ENCODE measurements around the gene NEIL1. TPM values are rescaled to one million over a fixed set of nuclear protein-coding genes. Genes with fewer than 3 reads are reported as not detected.

Gene NEIL1
- total RNA-seq, 1 experiment from 2014 or later, result 9.5 TPM

GRCh38 chr15:75367006-75367405 is 20.2 kb downstream of the NEIL1 start:
- Mint-ChIP-seq H3K36me3 (ENCODE audit: insufficient read depth, unreplicated experiment) (peaks cover 67% of the 10 kb centered on the region), H3K9me3 (ENCODE audit: unreplicated experiment) (no peaks in the 10 kb centered on the region), H3K27me3 (ENCODE audit: insufficient read depth, unreplicated experiment) (no peaks in the 10 kb centered on the region), H3K27ac (ENCODE audit: low read depth, unreplicated experiment) (peak overlapping the region; percentile 96), H3K4me1 (ENCODE audit: insufficient read depth, unreplicated experiment) (peaks cover 8% of the 10 kb centered on the region), H3K4me3 (ENCODE audit: unreplicated experiment) (no peak overlapping the region)
- ChIA-PET CTCF (interaction anchor here (0.6 to 2.3 kb wide), 18 partner anchors 11 to 998 kb away, joined by 3 to 23 read pairs (median 3); no protein-coding TSS in a partner anchor), POLR2A (interaction anchor here (0.9 to 7.5 kb wide), 10 partner anchors 8 to 294 kb away, joined by 3 to 245 read pairs (median 15); partner anchors contain the start of genes COMMD4, IMP3, NEIL1 and SIN3A)
- BruUV-seq (replicated peaks), result TSS peak; percentile 25
- no peak for TF ChIP-seq CTCF (IDR thresholded peaks at IDR 0.05; ENCODE audit: unreplicated experiment)
- intact Hi-C loops (cut with micrococcal nuclease), result loop anchor here (1.0 to 5.0 kb wide), 5 partner anchors 140 to 318 kb away; partner anchors contain the start of gene PTPN9
- no peak for DNase-seq (ENCODE audit: unreplicated experiment)

- H3K4me3 Mint-ChIP-seq (ENCODE audit: unreplicated experiment), result peak overlapping the region; percentile 91
- no peak for TF ChIP-seq CTCF (IDR thresholded peaks at IDR 0.05; ENCODE audit: unreplicated experiment)
- BruUV-seq (replicated peaks), result no TSS peak
- intact Hi-C loops (cut with micrococcal nuclease), result loop anchor here (1.0 to 5.0 kb wide), 5 partner anchors 140 to 317 kb away; partner anchors contain the start of gene PTPN9
- H3K27ac Mint-ChIP-seq (ENCODE audit: low read depth, unreplicated experiment), result peak overlapping the region; percentile 96
- H3K9me3 Mint-ChIP-seq (ENCODE audit: unreplicated experiment), result no peaks in the 10 kb centered on the region
- no peaks in the 10 kb centered on the region for H3K27me3 Mint-ChIP-seq (ENCODE audit: insufficient read depth, unreplicated experiment)
- H3K4me1 Mint-ChIP-seq (ENCODE audit: insufficient read depth, unreplicated experiment), result peaks cover 8% of the 10 kb centered on the region
- POLR2A ChIA-PET, result interaction anchor here (0.5 to 7.5 kb wide), 29 partner anchors 8 to 752 kb away, joined by 3 to 245 read pairs (median 6); partner anchors contain the start of genes CLK3, COMMD4, IMP3 and NEIL1
- peaks cover 71% of the 10 kb centered on the region for H3K36me3 Mint-ChIP-seq (ENCODE audit: insufficient read depth, unreplicated experiment)
- DNase-seq (ENCODE audit: unreplicated experiment), result no peak
- CTCF ChIA-PET, result interaction anchor here (0.6 to 2.3 kb wide), 30 partner anchors 9 to 998 kb away, joined by 3 to 23 read pairs (median 4); partner anchors contain the start of genes IMP3 and SNX33
Observed at GRCh38 chr15:75367406-75367912, 20.6 kb downstream of the NEIL1 start.

- H3K27ac Mint-ChIP-seq (ENCODE audit: low read depth, unreplicated experiment), result peak within 1 kb of the TSS; percentile 96
- ChIA-PET POLR2A (interaction anchor here (0.5 to 7.5 kb wide), 45 partner anchors 9 to 1667 kb away, joined by 3 to 245 read pairs (median 4); partner anchors contain the start of genes C15orf39, CLK3, COMMD4 and IMP3), CTCF (interaction anchor here (0.6 to 2.3 kb wide), 33 partner anchors 8 to 1650 kb away, joined by 3 to 23 read pairs (median 4); partner anchors contain the start of genes IMP3 and SNX33)
- H3K9me3 Mint-ChIP-seq (ENCODE audit: unreplicated experiment), result no peaks in the 10 kb centered on the region
- intact Hi-C loops (cut with micrococcal nuclease), result loop anchor here (1.0 to 5.0 kb wide), 7 partner anchors 87 to 339 kb away; partner anchors contain the start of gene PTPN9
- no peaks in the 10 kb centered on the region for H3K27me3 Mint-ChIP-seq (ENCODE audit: insufficient read depth, unreplicated experiment)
- no TSS peak for BruUV-seq (replicated peaks)
- H3K4me3 Mint-ChIP-seq (ENCODE audit: unreplicated experiment), result peak within 1 kb of the TSS; percentile 91
- DNase-seq (ENCODE audit: unreplicated experiment), result peak; percentile 97
- peak; percentile 64 for TF ChIP-seq CTCF (IDR thresholded peaks at IDR 0.05; ENCODE audit: unreplicated experiment)
- peaks cover 73% of the 10 kb centered on the region for H3K36me3 Mint-ChIP-seq (ENCODE audit: insufficient read depth, unreplicated experiment)
- H3K4me1 Mint-ChIP-seq (ENCODE audit: insufficient read depth, unreplicated experiment), result peaks cover 8% of the 10 kb centered on the region
Observed at GRCh38 chr15:75367913-75368688, 21.3 kb downstream of the NEIL1 start, which contains the start of gene MAN2C1. Gene MAN2C1, minus strand, starts transcription at chr15:75368607. Its CDS starts 24 bp downstream, at chr15:75368583.

Measured in MCF 10A (cell line).